GM23248 (cell line): ENCODE results near the gene TP53AIP1.

Source experiments
- EZH2 ChIP-seq: fragments of 200-600 bp; sonication (generic); IDR thresholded peaks from 2 replicates; pipeline ENCODE4 v1.6.1; 2018; ENCODE audit warnings: antibody characterized with exemption, mild to moderate bottlenecking; ENCODE audit not compliant: insufficient read depth, poor library complexity, severe bottlenecking
- EZH2phosphoT487 ChIP-seq: fragments of 200-600 bp; sonication (generic); IDR thresholded peaks from 2 replicates; pipeline ENCODE4 v1.6.1; 2018; ENCODE audit warnings: antibody characterized with exemption, moderate library complexity, mild to moderate bottlenecking, low read depth; ENCODE audit not compliant: insufficient read depth

DNA sequence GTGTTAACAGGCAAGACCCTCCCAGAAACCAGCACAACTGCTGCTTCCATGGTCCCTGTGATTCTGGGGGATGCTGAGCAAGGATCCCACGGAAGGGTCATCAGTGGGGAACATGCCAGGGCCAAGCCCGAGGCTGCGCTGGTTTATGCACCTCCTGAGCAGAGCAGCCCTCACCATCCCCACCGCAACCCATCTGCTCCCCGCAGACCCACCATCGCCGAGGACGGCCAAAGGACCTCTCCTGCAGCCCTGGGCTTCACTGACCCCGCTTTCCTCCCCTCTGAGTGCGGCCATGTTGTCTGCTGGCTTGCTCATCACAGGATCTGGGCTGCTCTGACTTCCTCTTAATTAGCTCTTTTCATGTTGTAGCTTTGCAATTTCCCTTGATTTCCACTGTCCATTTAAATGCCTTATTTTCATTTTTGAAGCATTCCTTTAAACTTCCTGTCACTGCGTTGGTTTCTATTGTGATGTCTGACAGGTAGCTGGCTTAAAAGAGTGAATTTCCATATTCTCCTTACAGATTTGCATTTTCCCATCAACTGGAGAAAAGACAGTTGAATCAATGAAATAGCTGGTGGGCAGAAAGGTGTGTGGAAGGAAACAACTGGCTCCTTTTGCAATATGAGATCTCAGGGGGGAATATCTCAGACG, 14.9 kb downstream of the TP53AIP1 start:
- TF ChIP-seq EZH2phosphoT487 = no peak
- no peak for TF ChIP-seq EZH2
